HL-60 (cell line): Measurements from ENCODE around the gene PFN4.
A peak's percentile ranks its signal among the peaks of the same experiment; 100 is the strongest.

Experiments used
- DNase-seq, 2 experiments: peaks; one replicate each; pipeline ENCODE4 v3.0.0-alpha.2; 2010 to 2020; ENCODE audit warnings: low read depth in 1 of 2, low spot score in 1 of 2
- H3K27ac ChIP-seq: fragments of 250-450 bp; sonication (Bioruptor Pico); replicated peaks from 2 replicates; pipeline ENCODE4 v1.5.1; 2020; ENCODE audit warnings: mild to moderate bottlenecking, moderate library complexity
- H3K27me3 ChIP-seq: fragments of 250-450 bp; sonication (Bioruptor Pico); 2 replicates; pipeline ENCODE4 v1.5.1; 2021; ENCODE audit warnings: mild to moderate bottlenecking, moderate library complexity; ENCODE audit not compliant: insufficient read depth, poor library complexity, severe bottlenecking
- H3K4me3 ChIP-seq: replicated peaks from 2 replicates; pipeline ENCODE4 v1.5.1; 2011; ENCODE audit warnings: mild to moderate bottlenecking, control low read depth, low read length; ENCODE audit not compliant: insufficient read depth
- GABPA ChIP-seq: IDR thresholded peaks from 2 replicates; pipeline ENCODE4 v1.6.1; 2012; ENCODE audit warnings: low read depth
- POLR2AphosphoS5 ChIP-seq: IDR thresholded peaks from 2 replicates; pipeline ENCODE4 v1.6.1; 2012; ENCODE audit warnings: low read depth
- SPI1 ChIP-seq: IDR thresholded peaks from 2 replicates; pipeline ENCODE4 v1.6.1; 2012; ENCODE audit warnings: low read depth, mild to moderate bottlenecking, borderline replicate concordance
- TF ChIP-seq, protein P1 (sequence below): IDR thresholded peaks from 2 replicates; pipeline ENCODE4 v1.6.1; 2012; ENCODE audit warnings: low read depth; ENCODE audit not compliant: insufficient replicate concordance
- TF ChIP-seq, protein P2 (sequence below): IDR thresholded peaks from one replicate; pipeline ENCODE4 v1.5.1; 2011; ENCODE audit warnings: low read length, control low read depth, inconsistent platforms; ENCODE audit not compliant: insufficient read depth

The PFN4 gene

DNA sequence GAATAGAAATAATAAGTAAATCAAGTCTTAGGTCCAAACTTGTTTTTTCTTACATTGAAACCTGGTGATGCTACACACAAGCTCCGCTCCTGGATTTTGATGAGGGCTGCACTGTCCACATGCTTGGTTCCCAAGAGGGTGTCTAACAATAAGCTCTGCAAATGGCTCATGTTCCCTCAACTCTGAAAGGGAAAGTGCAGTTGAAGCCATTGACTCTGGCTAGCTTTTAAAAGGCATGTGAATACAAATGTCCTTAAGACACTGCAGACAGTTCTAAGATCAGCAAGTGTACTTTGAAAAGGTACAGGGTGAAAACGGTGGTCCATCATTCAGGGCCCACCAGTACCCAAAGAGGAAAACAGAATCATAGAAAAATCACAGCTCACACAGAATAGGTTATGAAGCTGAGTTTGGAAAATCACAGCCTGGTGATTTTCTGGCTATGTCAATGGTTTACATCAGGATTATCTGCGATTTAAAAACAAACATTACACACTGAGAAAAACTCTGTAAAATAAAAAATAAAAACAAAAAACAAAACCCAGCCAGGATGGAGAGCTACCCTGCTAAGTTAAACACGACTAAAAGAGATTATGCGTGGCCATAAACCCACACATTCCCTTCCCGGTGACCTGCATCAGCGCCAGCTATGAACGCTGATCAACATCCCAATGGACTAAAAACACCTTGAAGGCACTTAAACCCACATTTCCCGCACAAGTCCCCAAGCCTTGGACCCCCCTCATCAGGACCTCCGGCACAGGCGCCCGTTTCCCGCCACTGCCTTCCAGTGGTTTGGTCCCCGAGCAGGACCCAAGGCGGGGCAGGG is 554 bp downstream of the PFN4 start:
- TF ChIP-seq, protein P1, sequence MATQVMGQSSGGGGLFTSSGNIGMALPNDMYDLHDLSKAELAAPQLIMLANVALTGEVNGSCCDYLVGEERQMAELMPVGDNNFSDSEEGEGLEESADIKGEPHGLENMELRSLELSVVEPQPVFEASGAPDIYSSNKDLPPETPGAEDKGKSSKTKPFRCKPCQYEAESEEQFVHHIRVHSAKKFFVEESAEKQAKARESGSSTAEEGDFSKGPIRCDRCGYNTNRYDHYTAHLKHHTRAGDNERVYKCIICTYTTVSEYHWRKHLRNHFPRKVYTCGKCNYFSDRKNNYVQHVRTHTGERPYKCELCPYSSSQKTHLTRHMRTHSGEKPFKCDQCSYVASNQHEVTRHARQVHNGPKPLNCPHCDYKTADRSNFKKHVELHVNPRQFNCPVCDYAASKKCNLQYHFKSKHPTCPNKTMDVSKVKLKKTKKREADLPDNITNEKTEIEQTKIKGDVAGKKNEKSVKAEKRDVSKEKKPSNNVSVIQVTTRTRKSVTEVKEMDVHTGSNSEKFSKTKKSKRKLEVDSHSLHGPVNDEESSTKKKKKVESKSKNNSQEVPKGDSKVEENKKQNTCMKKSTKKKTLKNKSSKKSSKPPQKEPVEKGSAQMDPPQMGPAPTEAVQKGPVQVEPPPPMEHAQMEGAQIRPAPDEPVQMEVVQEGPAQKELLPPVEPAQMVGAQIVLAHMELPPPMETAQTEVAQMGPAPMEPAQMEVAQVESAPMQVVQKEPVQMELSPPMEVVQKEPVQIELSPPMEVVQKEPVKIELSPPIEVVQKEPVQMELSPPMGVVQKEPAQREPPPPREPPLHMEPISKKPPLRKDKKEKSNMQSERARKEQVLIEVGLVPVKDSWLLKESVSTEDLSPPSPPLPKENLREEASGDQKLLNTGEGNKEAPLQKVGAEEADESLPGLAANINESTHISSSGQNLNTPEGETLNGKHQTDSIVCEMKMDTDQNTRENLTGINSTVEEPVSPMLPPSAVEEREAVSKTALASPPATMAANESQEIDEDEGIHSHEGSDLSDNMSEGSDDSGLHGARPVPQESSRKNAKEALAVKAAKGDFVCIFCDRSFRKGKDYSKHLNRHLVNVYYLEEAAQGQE, result no peak
- TF ChIP-seq SPI1 (no peak), POLR2AphosphoS5 (no peak), GABPA (no peak)
- TF ChIP-seq, protein P2, sequence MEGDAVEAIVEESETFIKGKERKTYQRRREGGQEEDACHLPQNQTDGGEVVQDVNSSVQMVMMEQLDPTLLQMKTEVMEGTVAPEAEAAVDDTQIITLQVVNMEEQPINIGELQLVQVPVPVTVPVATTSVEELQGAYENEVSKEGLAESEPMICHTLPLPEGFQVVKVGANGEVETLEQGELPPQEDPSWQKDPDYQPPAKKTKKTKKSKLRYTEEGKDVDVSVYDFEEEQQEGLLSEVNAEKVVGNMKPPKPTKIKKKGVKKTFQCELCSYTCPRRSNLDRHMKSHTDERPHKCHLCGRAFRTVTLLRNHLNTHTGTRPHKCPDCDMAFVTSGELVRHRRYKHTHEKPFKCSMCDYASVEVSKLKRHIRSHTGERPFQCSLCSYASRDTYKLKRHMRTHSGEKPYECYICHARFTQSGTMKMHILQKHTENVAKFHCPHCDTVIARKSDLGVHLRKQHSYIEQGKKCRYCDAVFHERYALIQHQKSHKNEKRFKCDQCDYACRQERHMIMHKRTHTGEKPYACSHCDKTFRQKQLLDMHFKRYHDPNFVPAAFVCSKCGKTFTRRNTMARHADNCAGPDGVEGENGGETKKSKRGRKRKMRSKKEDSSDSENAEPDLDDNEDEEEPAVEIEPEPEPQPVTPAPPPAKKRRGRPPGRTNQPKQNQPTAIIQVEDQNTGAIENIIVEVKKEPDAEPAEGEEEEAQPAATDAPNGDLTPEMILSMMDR, result no peak
- no peak for DNase-seq
- Histone ChIP-seq H3K27me3 (no peaks in the 10 kb centered on the region), H3K4me3 (peak overlapping the region; percentile 80), H3K27ac (peak overlapping the region; percentile 50)

GRCh38 chr2:24121469-24121868 is 1.7 kb downstream of the PFN4 start:
- TF ChIP-seq, protein P1, result no peak
- no peak for TF ChIP-seq GABPA
- DNase-seq, result no peak
- no peak overlapping the region for H3K27ac ChIP-seq
- H3K27me3 ChIP-seq, result no peaks in the 10 kb centered on the region
- no peak overlapping the region for H3K4me3 ChIP-seq

GRCh38 chr2:24121066-24121465 is 2.1 kb downstream of the PFN4 start:
- no peak overlapping the region for H3K4me3 ChIP-seq
- H3K27ac ChIP-seq, result no peak overlapping the region
- TF ChIP-seq POLR2AphosphoS5 (no peak), SPI1 (no peak), GABPA (no peak)
- TF ChIP-seq, protein P1, result no peak
- TF ChIP-seq, protein P2, result no peak
- no peak for DNase-seq
- H3K27me3 ChIP-seq, result no peaks in the 10 kb centered on the region
